CD4-positive, alpha-beta T cell (primary cell): Measurements from ENCODE around the gene DIAPH1. TPM values are rescaled to one million over a fixed set of nuclear protein-coding genes. Genes with fewer than 3 reads are reported as not detected.

Source experiments
- ATAC-seq: fragments of 200-7000 bp; cut with Tn5 transposase; one replicate; pipeline ENCODE4 v1.10.0; 2022; ENCODE audit warnings: mild to moderate bottlenecking; ENCODE audit not compliant: poor library complexity
- CTCF ChIA-PET: fragments of 350-600 bp; sonication (Branson Sonifier 250); formaldehyde crosslinking; loops from one replicate; lab custom pipeline; 2021; ENCODE audit warnings: antibody characterized with exemption, inconsistent platforms; lab: Charles Lee
- POLR2A ChIA-PET: fragments of 350-600 bp; sonication (Branson Sonifier 250); formaldehyde crosslinking; loops from one replicate; lab custom pipeline; 2021; ENCODE audit warnings: antibody characterized with exemption, inconsistent platforms; lab: Charles Lee
- DNase-seq, 14 experiments: peaks; one replicate each; pipeline ENCODE4 v3.0.0-alpha.2; 2013 to 2020; ENCODE audit warnings: mixed read lengths in 2 of 14
- H3K27ac ChIP-seq, 2 donors: one replicate each; pipeline versions ENCODE4 v1.5.1 to v1.7.0; 2013; ENCODE audit warnings: low read length in 2 of 2, low read depth in 1 of 2, mild to moderate bottlenecking in 1 of 2
- H3K27me3 ChIP-seq, 2 experiments: 1 replicate in 1 of 2; 2 replicates in 1 of 2; pipeline versions ENCODE4 v1.6.1 to v1.7.0; 2013; ENCODE audit warnings: low read length in 2 of 2, control low read depth in 1 of 2, mild to moderate bottlenecking in 1 of 2, moderate library complexity in 1 of 2; ENCODE audit not compliant: insufficient read depth in 2 of 2, control insufficient read depth in 1 of 2
- H3K36me3 ChIP-seq: one replicate; pipeline ENCODE4 v1.6.1; 2013; ENCODE audit warnings: low read length, control low read depth; ENCODE audit not compliant: insufficient read depth
- H3K4me1 ChIP-seq: one replicate; pipeline ENCODE4 v1.6.1; 2013; ENCODE audit warnings: low read length, control low read depth; ENCODE audit not compliant: insufficient read depth
- H3K4me3 ChIP-seq: one replicate; pipeline ENCODE4 v1.5.1; 2013; ENCODE audit warnings: mild to moderate bottlenecking, low read length, moderate library complexity
- H3K9me3 ChIP-seq, 2 experiments: 1 replicate in 1 of 2; 2 replicates in 1 of 2; pipeline versions ENCODE4 v1.6.1 to v1.7.0; 2013; ENCODE audit warnings: low read length in 2 of 2, mild to moderate bottlenecking in 2 of 2, control low read depth in 1 of 2, moderate library complexity in 1 of 2; ENCODE audit not compliant: control insufficient read depth in 1 of 2, insufficient read depth in 1 of 2
- H3K27ac Mint-ChIP-seq: one replicate; pipeline ENCODE4 v1.8.0; 2020; ENCODE audit warnings: mixed read lengths
- H3K27me3 Mint-ChIP-seq: one replicate; pipeline ENCODE4 v1.8.0; 2021; ENCODE audit warnings: mixed read lengths
- H3K36me3 Mint-ChIP-seq: one replicate; pipeline ENCODE4 v1.8.0; 2021; ENCODE audit warnings: low read depth, mixed read lengths
- H3K4me1 Mint-ChIP-seq: one replicate; pipeline ENCODE4 v1.8.0; 2021; ENCODE audit warnings: low read depth, mixed read lengths
- H3K4me3 Mint-ChIP-seq: one replicate; pipeline ENCODE4 v1.8.0; 2020; ENCODE audit warnings: mild to moderate bottlenecking, mixed read lengths
- H3K9me3 Mint-ChIP-seq: one replicate; pipeline ENCODE4 v1.8.0; 2020; ENCODE audit warnings: mixed read lengths
- CTCF ChIP-seq: fragments of 200-600 bp; IDR thresholded peaks from one replicate; pipeline ENCODE4 v1.8.0; 2022; ENCODE audit warnings: antibody characterized with exemption, mild to moderate bottlenecking
- intact Hi-C, 2 experiments: fragments of 100-400 bp; cut with DNase I in 1 of 2; cut with micrococcal nuclease in 1 of 2; formaldehyde crosslinking; loops; one replicate each; pipeline versions ENCODE4 v1.15.1 to v1.9.0; 2023 to 2025; cut with DNase I, micrococcal nuclease
- total RNA-seq, 174 experiments: library from RNA in 2 of 174; stranded (reverse) in 2 of 174; gene quantifications; one replicate each; pipeline ENCODE4 v1.2.3 and lab custom pipeline; 2021 to 2026

DIAPH1 gene
- total RNA-seq, 2 experiments from 2014 or later, result 159 to 161 TPM

- Mint-ChIP-seq H3K36me3 (peaks cover 55% of the 10 kb centered on the region), H3K4me1 (peaks cover 45% of the 10 kb centered on the region), H3K27me3 (no peaks in the 10 kb centered on the region), H3K9me3 (no peaks in the 10 kb centered on the region), H3K27ac (peak within 1 kb of the TSS; percentile 89), H3K4me3 (peak within 1 kb of the TSS; percentile 92)
- H3K27ac ChIP-seq, result peak within 1 kb of the TSS; percentile 77 to 79
- no peak for TF ChIP-seq CTCF
- H3K27me3 ChIP-seq, result no peaks in the 10 kb centered on the region
- no peaks in the 10 kb centered on the region for H3K9me3 ChIP-seq
- H3K4me3 ChIP-seq, result peak within 1 kb of the TSS; percentile 97
- ChIA-PET CTCF (interaction anchor here (0.9 to 6.3 kb wide), 12 partner anchors 10 to 332 kb away, joined by 3 to 77 read pairs (median 6); partner anchors contain the start of genes DIAPH1, PCDH1 and RNF14), POLR2A (interaction anchor here (0.8 to 8.8 kb wide), 31 partner anchors 10 to 1768 kb away, joined by 3 to 100 read pairs (median 5); partner anchors contain the start of genes DELE1, DIAPH1, FCHSD1 and IK)
- intact Hi-C loops, result loop anchor here (1.0 to 5.0 kb wide), 5 partner anchors 14 to 44 kb away; partner anchors contain the start of gene DIAPH1 (in 1 of the 2)
- ATAC-seq (peak; percentile 86), DNase-seq (peak; percentile 88 to 97 (median 94))
- peaks cover 42% of the 10 kb centered on the region for H3K4me1 ChIP-seq
- peaks cover 37% of the 10 kb centered on the region for H3K36me3 ChIP-seq
Observed at GRCh38 chr5:141636413-141637122, 17.8 kb upstream of the DIAPH1 start, which contains the start of the genes HDAC3 and RELL2. Gene HDAC3 (minus strand): TSS chr5:141636849. CDS start chr5:141636790, 59 bp downstream. Gene RELL2 (plus strand): TSS chr5:141636997. CDS start chr5:141638226, 1,229 bp downstream.

- Mint-ChIP-seq H3K36me3 (peaks cover 56% of the 10 kb centered on the region), H3K27ac (peak overlapping the region; percentile 76), H3K4me3 (peak overlapping the region; percentile 92), H3K4me1 (peaks cover 45% of the 10 kb centered on the region), H3K9me3 (no peaks in the 10 kb centered on the region), H3K27me3 (no peaks in the 10 kb centered on the region)
- POLR2A ChIA-PET, result interaction anchor here (1.0 to 8.8 kb wide), 15 partner anchors 11 to 473 kb away, joined by 3 to 100 read pairs (median 8); partner anchors contain the start of genes DIAPH1, FCHSD1 and RNF14
- H3K9me3 ChIP-seq, result no peaks in the 10 kb centered on the region
- intact Hi-C loops, result loop anchor here (1.0 to 5.0 kb wide), 4 partner anchors 17 to 44 kb away; partner anchors contain the start of gene DIAPH1 (in 1 of the 2)
- H3K4me3 ChIP-seq, result peak overlapping the region; percentile 97
- peak overlapping the region in 1 of 2 donors; percentile 65 for H3K27ac ChIP-seq
- TF ChIP-seq CTCF, result no peak
- DNase-seq (peak in 2 of 14 experiments; percentile 21 to 48), ATAC-seq (no peak)
- peaks cover 33% of the 10 kb centered on the region for H3K36me3 ChIP-seq
- no peaks in the 10 kb centered on the region for H3K27me3 ChIP-seq
- CTCF ChIA-PET, result interaction anchor here (1.1 to 6.3 kb wide), 5 partner anchors 17 to 333 kb away, joined by 4 to 77 read pairs (median 17); partner anchors contain the start of genes DIAPH1 and RNF14
- peaks cover 42% of the 10 kb centered on the region for H3K4me1 ChIP-seq
Observed at GRCh38 chr5:141636106-141636412, 17.3 kb upstream of the DIAPH1 start.

- POLR2A ChIA-PET, result interaction anchor here (1.0 to 8.8 kb wide), 12 partner anchors 11 to 334 kb away, joined by 3 to 100 read pairs (median 8); partner anchors contain the start of genes DIAPH1, FCHSD1 and RNF14
Observed at GRCh38 chr5:141635646-141636045, 16.8 kb upstream of the DIAPH1 start.

More at GRCh38 chr5:141635646-141636045, 16.8 kb upstream of the DIAPH1 start:
- TF ChIP-seq CTCF, result no peak
- Mint-ChIP-seq H3K4me3 (peak overlapping the region; percentile 92), H3K27ac (peak overlapping the region; percentile 76), H3K4me1 (peaks cover 45% of the 10 kb centered on the region), H3K9me3 (no peaks in the 10 kb centered on the region), H3K27me3 (no peaks in the 10 kb centered on the region), H3K36me3 (peaks cover 54% of the 10 kb centered on the region)
- CTCF ChIA-PET, result interaction anchor here (0.6 to 6.3 kb wide), 6 partner anchors 16 to 1199 kb away, joined by 3 to 77 read pairs (median 14); partner anchors contain the start of genes DIAPH1 and RNF14
- Histone ChIP-seq H3K4me3 (peak overlapping the region; percentile 97), H3K4me1 (peaks cover 42% of the 10 kb centered on the region), H3K36me3 (peaks cover 29% of the 10 kb centered on the region), H3K27me3 (no peaks in the 10 kb centered on the region), H3K27ac (no peak overlapping the region), H3K9me3 (no peaks in the 10 kb centered on the region)
- intact Hi-C loops, result loop anchor here (1.0 to 5.0 kb wide), 4 partner anchors 16 to 43 kb away; partner anchors contain the start of gene DIAPH1 (in 1 of the 2)
- ATAC-seq (no peak), DNase-seq (no peak)
